GM21723 (cell line): ENCODE data around the gene CPZ.

Experiments
- ATAC-seq: cut with Tn5 transposase; IDR thresholded peaks from one replicate; pipeline ENCODE4 v1.9.1; 2021; ENCODE audit warnings: mild to moderate bottlenecking, moderate library complexity; ENCODE audit not compliant: unreplicated experiment

Gene CPZ

DNA sequence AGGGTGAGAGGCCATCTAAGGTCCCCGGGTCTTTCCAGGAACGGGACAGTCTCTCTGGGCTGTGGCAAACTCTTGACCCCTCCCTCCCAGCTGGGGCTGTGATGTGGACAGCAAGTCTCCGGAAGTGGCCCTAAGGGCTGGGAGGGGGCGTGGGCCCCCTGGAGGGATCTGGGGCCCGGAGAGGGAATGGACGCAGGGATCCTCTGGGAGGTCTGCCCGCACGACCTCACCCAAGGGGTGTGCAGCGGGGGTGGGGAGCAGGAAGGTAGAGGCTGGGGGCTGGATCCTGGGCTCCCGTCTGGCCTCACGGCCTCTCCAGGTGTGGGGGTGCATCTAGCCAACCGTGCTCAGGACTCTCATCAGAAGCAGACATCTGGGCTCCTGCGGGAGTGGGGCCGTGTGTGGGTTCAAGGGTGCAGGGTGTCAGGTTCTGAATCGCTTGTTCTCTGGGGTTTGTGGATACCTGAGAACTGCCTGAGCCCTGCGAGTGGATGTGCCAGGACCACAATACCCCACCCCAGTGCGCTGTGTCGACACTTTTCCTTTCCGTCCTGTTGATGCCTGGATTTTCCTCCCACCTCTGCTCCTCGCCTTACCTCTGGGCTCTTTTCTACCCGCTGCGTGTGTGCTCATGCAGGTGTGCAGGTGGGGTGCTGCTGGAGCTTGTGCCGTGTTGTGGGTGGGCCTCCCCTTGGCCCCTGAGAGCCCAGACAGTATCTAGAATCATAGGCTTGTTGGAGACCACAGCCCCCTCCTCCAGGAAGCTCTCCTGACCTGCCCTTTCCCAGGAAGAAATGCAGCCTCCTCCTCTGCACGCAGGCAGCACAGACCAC, 915 bp downstream of the CPZ start:
- no peak for ATAC-seq

DNA sequence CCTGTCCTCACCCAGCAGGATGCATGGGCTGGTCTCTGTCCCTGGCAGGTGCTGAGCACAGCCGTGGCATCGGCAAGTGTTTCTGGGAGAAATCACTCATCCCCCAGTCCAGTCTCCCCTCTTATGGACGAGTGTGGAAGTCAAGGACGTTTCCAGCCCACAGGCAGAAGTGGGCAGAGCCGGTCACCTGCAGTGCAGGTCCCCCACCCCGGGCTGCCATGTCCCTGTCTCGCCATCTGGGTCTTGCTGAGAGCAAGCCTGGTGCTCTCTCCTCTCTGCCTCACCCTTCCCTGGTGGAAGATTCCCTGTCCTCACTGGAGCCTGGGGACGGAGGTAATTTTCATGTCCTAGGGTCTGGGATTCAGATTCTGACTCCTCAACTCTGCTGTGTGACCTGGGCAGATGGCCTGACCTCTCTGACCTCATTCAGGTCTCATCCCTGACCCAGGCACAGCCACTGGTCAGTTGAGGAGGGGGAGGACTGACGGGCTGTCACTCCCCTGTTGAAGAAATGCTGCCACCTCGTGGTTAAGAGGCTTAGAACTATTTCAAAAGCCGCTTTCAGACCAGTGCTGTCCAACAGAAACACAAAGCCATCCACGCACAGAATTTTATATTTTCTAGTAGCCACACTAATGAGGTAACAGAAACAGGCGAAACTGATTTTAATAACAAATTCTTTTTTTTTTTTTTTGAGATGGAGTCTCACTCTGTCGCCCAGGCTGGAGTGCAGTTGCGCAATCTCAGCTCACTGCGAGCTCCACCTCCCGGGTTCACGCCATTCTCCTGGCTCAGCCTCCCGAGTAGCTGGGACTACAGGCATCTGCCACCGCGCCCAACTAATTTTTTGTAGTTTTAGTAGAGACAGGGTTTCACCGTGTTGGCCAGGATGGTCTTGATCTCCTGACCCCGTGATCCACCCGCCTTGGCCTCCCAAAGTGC, 1.8 kb downstream of the CPZ start:
- no peak for ATAC-seq

DNA sequence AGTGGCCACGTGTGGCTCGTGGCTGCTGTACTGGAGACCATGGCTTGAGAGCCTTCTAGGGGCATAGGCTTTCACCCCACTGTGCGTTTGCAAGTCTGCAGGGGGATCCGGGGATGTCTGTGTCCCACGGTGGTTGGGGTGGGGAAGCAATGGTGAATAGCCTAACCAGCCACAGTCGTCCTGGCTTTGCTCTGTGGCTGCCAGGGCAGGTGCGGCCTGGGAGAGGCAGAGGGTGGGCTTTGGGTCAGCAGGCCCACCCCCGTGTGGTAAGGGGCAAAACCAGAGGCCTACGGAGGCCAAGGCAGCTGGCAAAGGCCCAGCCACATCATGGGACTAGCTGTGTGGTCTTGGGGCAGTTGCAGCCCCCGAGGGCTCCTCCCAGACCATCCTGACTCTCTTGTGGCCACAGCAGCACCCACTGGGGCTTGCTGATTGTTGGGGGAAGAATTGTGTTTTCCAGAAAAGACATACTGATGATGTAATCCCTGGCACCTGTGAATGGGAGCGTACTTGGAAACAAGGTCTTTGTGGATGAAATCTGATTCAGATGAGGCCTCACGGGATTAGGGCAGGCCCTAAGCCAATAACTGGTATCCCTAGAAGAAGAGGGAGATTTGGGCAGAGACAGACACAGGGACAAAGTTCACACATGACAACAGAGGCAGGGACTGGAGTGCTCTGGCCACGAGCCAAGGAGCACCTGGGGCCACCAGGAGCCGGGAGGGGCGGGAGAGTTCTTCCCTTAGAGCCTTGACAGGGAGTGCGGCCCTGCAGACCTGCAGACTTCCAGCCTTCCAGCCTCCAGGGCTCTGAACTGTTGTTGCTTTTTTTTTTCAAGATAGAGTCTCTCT, 2.9 kb downstream of the CPZ start:
- no peak for ATAC-seq

DNA sequence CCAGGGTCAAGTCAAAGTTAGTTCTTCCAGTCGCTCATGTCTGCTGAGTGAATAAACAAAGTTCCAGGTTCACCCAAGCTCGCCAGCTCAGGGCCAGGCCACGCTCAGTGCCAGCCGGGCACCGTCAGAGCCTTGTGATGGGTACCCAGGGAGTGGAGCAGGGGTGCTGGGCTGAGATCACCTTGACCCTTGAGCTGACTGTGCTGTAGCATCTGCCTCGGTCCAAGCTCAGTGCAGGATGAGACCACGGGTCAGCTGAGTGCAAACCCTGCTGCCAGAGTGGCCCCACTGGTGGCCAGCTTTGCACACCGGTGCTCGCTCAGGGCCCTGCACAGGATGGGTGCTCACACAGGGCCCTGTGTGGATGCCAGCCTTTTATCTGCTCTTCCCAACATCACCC, 4.3 kb downstream of the CPZ start:
- ATAC-seq, result no peak

DNA sequence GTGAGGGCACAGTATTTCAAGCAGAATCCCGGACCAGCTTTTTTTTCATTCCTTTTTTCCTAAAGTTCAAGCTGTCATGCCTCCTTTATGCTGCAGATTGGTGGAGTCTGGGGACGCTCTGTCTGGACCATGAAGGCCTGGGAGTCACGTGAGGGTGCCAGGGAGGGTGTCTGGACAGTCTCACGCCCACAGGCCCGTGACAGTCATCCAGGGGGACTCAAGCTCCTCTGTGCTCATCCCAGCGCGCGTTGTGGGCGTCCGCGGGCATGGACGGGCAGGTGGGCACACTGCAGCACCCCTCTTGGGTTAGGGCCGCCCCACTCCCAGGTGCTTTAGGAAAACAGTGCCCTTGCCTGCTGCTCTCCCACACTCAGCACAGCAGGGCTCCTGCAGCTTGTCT, 4.8 kb downstream of the CPZ start:
- no peak for ATAC-seq

DNA sequence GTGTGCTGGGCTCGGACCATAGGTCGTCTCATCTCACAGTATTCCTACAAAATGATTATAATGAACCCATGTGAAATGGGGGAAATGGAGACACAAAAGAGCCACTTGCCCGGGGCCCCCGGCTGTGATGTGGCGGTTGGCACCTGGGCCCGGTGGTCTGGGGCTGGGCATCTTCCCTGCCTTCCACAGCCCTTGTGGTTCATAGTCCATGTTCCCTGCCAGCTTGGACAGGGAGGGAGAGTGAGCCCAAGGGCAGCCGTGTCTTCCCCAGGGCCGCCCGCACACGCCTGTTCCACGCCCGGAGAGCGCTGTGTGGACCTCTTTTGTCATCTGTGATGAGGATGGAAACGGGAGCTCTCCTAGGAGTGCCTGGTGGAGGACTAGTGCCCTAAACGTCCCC, 5.2 kb downstream of the CPZ start:
- ATAC-seq, result no peak

DNA sequence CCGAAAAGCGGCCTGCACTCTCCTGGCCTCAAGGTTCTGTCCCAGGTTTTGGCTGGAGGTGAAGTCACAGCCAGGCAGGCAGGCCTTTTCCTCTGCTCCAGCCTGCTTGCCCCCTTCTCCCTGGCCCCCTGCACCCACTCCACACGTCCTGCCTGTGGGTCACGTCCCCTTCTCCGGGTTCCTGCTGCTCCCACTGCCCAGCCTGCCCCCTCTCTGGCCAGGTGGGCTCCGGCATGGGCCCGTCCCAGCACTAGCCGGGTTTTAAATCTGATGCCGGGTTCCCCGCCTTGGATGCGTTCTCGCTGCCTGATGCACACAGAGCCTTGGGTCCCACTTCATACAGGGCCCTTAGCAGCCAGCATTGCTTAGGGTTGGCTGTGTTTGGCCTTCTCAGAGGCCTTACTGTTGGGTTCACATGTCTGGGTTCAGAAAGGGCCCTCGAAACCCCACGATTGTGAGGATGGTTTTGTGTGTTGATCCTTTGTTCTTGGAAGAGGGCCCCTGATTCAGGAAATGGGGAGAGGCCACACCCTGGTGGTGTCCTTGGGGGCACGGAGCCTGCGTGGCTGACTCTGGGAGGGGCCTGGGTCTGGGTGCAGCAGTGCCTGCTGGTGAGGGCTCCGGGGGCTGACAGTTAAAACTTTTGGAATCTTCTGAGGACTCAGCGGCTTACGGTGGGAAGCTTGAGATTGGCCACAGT, 6.0 kb downstream of the CPZ start:
- ATAC-seq, result no peak

DNA sequence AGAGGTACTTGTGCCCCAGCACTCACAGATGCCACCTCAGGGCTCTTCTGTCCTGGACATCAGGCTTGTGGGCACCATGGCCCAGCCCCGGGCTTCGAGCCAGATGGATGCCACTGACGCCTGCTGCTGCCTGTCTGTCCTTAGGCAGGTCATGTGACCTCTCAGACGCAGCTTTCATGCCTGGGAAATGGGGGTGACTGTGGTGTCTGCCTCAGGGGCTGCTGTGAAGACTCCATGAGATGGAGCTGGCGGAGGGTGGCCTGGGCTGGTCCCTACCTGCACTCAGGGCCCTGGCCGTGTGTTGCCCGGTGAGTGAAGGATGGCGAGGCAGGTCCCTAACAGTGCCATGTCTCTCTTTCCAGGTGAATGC, 6.5 kb downstream of the CPZ start:
- no peak for ATAC-seq

DNA sequence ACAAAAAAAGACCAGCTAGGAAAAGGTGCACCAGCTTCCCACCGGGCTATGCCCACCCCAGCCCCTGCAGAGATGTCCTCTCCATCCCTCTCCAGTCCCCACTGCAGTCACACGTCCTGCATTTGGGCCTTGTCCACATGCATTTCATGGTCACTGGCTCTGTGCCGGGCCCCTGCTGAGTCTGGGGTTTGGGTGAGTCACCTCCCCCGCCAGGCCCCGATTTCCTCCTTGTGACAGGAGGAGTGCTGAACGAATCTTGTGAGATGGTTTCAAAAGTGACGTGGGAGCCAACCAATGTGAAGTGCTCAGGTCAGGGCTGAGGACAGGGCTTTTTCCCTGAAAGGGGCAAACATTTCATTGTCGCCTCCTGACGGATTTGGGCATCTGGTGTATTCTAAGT, 7.1 kb downstream of the CPZ start:
- ATAC-seq, result no peak

DNA sequence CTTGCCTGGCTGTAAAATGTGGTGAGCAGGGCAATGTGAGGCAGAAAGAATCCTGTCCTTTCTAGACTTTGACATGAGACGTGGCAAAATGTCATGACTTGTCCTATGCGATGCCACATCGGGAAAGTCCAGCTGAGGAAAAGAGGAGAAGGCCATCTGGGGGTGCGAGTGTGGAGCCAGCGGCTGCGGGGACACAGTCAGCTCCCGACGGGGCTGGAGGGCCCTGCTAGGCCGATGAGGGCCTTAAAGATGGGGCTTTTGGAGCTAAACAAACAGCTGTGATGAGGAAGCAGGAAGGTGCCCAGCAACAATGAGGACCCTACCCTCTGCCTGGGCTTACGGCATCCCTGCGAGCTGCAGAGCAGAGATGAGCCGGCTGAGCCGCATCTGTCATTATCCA, 7.7 kb downstream of the CPZ start:
- no peak for ATAC-seq

DNA sequence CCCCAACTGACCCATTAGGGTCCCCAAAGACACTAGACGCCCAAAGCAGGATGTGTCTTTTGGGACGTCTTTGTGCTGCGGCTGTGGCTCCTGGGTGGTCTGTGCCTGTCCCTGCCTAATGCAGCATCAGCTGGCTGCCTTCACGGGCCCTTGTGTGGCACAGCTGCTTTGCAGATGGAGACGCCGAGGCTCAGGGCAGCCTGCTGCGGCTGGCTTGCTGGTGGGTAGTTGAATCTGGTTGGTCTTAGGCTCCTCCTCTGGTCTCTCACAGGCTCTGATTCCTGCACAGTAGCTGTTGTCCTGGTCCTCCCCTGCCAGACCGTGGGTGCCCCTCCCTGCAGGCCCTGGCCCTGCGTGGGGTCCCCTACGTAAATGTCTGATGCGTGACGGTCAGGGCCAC, 8.1 kb downstream of the CPZ start:
- no peak for ATAC-seq

DNA sequence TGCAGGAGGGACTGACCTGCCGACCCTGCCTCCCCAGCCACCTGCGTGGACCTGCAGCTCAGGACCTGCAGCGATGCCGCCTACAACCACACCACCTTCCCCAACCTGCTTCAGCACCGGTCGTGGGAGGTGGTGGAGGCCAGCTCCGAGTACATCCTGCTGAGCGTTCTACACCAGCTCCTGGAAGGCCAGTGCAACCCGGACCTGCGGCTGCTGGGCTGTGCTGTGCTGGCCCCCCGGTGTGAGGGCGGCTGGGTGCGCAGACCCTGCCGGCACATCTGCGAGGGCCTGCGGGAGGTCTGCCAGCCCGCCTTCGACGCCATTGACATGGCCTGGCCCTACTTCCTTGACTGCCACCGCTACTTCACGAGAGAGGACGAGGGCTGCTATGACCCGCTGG, 8.5 kb downstream of the CPZ start:
- ATAC-seq, result no peak

DNA sequence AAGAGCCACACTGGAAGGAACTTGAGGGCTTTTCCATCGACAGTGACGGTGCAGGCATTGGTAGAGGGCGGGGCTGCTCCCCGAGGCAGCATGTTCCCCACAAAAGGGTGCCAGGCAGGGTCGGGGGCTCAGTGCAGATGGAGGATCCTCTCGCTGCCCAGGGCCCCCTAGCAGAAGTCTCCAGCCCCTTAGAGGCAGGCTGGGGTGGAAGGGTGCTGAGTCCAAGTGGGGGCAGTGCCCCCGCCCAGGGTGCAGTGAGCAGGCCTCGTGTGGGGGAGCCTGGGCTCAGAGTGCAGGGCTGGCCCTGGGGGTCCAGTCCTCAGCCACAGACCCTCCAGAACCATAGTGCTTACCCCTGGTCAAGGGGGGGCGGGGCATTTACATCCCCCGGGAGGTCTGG, 9.0 kb downstream of the CPZ start:
- ATAC-seq, result no peak

DNA sequence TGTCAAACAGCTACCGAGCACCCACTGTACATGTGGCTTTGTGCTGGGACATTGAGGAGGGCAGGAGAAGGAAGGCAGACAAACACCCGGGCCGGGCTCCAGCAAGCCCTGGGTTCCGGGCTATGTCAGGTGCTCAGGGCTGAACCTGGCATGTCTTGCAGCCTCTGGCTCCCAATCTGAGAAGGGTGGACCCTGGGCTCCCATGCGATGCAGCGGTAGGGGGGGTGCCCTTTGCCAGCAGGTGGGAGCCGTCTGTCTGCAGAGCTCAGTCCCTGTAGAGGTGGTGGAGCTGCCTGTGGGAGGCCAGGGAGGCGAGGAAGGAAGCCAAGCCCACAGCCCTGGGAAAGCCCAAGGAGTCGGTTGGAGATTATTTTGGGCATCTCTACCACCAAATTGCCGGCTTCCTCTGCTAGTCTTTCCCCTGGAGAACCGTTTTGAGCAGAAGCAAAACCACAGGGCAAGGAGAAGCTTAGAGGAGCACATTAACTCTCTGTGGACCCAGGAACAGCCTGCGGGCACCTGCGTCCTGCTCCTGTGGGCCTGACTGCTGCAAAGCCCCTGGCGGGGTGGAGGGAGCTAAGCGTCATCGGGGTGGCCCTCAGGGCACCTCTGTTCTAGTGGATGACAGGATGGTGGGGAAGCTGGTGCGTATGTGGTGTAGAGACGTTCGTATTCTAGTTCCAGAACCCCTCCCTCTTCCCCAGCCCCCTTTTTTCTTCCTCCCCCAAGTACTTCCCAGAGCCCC, 10.3 kb downstream of the CPZ start:
- no peak for ATAC-seq

DNA sequence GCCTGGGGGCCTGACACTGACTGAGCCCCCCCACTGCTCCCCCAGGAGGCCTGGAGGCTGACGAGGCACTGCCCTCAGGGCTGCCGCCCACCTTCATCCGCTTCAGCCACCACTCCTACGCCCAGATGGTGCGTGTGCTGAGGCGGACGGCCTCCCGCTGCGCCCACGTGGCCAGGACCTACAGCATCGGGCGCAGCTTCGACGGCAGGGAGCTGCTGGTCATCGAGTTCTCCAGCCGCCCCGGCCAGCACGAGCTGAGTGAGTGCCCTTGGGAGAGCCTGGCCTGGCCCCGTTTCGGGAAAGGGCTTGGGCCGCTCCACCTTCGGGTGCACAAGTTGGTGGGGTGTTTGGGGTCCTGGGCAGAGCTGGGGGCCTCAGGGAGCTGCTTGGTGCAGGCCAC, 11.4 kb downstream of the CPZ start:
- no peak for ATAC-seq

DNA sequence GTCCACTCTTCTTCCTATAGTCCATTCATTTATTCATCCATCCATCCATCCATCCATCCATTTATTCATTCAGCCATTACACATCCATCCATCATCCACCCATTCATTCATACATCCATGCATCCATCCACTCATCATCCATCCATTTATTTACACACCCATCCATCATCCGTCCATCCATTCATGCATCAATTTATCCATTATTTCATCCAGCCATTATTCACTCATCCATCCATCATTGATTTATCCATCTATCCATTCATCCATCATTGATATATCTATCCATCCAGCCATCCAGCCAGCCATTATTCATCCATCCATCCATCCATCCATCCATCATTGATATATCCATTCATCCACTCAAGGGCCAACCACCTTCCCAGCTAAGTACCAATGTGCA, 12.7 kb downstream of the CPZ start:
- no peak for ATAC-seq

DNA sequence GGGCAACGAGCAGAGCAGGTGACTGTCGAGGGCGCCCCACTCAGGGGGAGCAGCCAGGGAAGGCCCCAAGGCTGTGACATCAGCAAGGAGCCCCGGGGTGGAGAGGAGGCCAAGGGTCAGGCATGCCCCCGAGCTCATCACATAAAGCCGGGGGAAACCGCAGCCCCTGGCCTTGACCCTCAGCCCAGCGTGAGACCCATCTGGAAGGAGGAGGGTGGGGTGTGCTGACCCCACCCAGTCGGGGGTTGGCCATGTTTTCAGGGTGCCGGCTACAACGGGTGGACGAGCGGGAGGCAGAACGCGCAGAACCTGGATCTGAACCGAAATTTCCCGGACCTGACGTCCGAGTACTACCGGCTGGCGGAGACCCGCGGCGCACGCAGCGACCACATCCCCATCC, 13.9 kb downstream of the CPZ start:
- ATAC-seq, result no peak

DNA sequence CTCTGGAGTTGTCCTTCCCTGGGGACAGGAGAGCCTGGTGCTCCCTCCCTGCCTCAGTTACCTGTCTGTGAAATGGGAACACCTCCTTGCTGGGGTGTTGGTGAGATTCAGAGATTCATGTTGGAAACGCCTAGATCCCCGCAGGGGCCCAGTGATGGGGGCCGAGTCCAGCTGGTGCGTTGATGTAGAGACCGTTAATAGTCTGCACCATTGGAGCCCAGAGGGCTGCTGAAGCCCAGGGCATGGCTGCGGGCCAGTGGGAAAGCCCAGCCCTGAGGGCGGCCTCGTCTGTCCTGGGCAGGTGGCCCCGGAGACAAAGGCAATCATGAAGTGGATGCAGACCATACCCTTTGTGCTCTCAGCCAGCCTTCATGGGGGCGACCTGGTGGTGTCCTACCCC, 14.4 kb downstream of the CPZ start:
- no peak for ATAC-seq

DNA sequence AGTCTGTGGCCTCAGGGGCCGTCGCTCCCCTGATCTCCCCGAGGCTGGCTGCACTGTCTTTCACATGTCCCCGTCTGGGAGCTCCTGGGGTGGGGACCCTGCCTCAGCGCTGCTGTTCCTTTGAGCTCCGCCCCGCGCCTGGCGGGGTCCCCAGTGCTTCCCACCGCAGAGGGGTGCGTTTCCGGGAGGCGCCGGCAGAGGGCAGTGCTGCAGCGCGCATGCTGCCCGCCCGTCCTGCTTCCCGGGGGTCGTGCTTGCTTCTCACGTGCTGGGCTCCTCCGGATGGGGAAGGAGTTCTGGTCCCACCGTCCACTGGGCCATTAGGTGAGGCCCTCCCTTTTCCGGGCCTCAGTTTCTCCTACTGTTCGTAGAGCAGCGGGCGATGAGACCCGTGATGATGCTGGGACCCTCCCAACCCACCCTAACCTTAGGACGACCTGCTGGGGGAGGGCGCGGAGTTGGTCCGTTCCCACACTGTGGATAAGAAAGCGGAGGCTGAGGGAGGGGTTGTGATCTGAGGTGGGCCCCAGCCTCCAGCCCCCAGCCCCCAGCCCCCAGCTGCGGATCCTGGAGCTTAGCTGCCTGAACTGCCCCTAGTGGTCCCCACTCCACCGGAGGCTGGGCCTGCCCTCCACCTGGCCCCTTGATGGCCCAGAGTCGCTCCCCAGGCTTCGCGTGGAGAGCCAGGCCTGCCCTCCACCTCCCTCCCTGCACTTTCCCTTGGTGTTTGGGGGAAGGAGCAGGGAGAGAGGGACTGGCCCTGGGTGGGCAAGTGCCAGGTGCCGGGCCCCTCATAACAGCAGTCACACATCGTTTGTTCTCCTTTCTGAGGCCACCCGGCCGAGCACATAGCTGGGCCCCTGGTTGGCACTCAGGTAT, 15.3 kb downstream of the CPZ start:
- ATAC-seq, result no peak
